ENCODE results near the gene ELOVL7.

DNA sequence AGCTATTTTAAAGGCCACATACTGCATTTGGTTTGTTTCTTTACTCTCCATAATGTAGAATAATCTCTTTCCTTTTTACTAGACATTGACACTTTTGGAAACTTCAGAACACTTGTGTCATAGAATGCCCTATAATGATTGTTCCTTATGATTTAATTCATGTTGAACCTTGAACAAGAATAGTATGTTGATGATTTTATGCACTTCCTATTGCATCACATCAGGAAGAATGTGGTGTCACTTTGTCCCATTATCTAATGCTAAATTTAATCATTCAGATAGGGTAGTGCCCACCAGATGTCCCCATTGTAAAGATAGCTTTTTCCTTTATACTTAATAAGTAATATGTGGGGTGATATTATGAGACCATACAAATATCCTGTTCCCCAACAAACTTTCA is 124.7 kb downstream of the ELOVL7 start:
- TF ChIP-seq CTCF (IDR thresholded peaks at IDR 0.05; ENCODE audit: insufficient read depth, low read length) (no peak), REST (IDR thresholded peaks at IDR 0.05; ENCODE audit: insufficient replicate concordance, low read depth) (no peak), POLR2AphosphoS5 (IDR thresholded peaks at IDR 0.05; ENCODE audit: low read depth) (no peak), GABPA (IDR thresholded peaks at IDR 0.05; ENCODE audit: low read depth) (no peak)
